GM12878 (cell line): ENCODE measurements around the gene QPRT.

Source experiments
- GABPA ChIP-seq: IDR thresholded peaks from 2 replicates; pipeline ENCODE4 v1.6.1; 2014; ENCODE audit warnings: antibody characterized with exemption, low read depth, mild to moderate bottlenecking, inconsistent platforms
- JUND ChIP-seq: IDR thresholded peaks from 2 replicates; pipeline ENCODE4 v1.6.1; 2012; ENCODE audit warnings: low read depth, mild to moderate bottlenecking, low read length, improper control_type of control experiment, moderate library complexity
- POLR2AphosphoS5 ChIP-seq: IDR thresholded peaks from 2 replicates; pipeline ENCODE4 v1.6.1; 2011; ENCODE audit warnings: mild to moderate bottlenecking, low read length, inconsistent platforms
- ZNF24 ChIP-seq: fragments of 450-650 bp; IDR thresholded peaks from 2 replicates; pipeline ENCODE4 v1.6.1; 2017; ENCODE audit warnings: antibody characterized with exemption, mild to moderate bottlenecking
- ZNF384 ChIP-seq: IDR thresholded peaks from 2 replicates; pipeline ENCODE4 v1.6.1; 2012; ENCODE audit warnings: low read depth, mild to moderate bottlenecking, low read length, improper control_type of control experiment, borderline replicate concordance
- ZSCAN29 ChIP-seq: fragments of 450-650 bp; IDR thresholded peaks from 2 replicates; pipeline ENCODE4 v1.6.1; 2017; ENCODE audit warnings: mild to moderate bottlenecking, moderate library complexity

- no peak for TF ChIP-seq GABPA
- no peak for TF ChIP-seq JUND
- TF ChIP-seq ZNF384: no peak
- no peak for TF ChIP-seq ZSCAN29
- TF ChIP-seq ZNF24: no peak
- TF ChIP-seq POLR2AphosphoS5: no peak
Measured at GRCh38 chr16:29720703-29721102, 41.7 kb downstream of the QPRT start.
